GM18520 (cell line): ENCODE data around the gene SMIM1.
"Not testable (repeated sequence)": the region's sequence is repeated elsewhere in the genome, so short reads cannot be mapped to it uniquely, and the experiment has no call there.

Source experiments
- ATAC-seq: cut with Tn5 transposase; IDR thresholded peaks from one replicate; pipeline ENCODE4 v1.9.1; 2021; ENCODE audit not compliant: unreplicated experiment

The SMIM1 gene, protein sequence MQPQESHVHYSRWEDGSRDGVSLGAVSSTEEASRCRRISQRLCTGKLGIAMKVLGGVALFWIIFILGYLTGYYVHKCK

DNA sequence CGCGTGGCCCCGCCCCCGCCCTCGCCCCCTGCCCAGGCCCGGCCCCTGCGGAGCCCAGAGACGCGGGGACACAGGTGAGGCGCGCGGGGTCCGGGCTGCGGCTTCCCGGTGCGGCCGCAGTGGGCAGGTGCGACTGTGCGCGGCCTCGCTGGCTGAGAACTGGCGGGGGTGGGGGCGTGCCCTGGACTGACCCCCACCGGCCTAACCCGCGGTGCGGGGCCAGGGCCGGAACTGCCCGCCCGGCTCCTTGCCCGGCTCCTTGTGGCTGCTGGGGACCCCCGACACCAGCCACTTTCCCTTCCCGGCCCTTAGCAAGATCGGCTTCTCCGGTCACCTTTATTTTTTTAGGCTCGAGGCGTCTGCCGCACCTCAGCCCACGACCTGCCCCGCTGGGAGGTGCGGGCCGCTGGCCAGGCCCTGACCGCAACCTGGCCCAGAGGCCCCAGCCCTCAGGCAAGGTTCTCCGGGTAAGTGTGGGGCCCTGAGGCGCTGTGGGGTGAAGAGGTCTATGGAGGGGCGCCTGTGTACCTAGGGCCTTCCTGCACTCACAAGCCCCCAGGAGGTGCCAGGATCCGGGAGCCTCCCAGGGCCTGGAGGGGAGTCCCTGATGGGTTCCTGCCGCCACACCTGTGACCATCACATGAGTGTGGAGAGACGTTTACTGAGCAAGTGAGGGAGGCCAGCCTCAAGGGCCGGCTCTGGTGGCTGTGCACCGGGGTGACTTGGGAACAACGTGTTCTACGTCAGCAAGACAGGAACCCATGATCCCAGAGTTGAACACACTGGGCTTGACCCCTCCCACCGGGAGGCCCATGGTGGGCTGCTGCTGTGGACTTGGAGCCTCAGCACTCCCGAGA lies at the start of gene SMIM1:
Gene SMIM1 (plus strand): TSS at position 35 of the 857 bp plus-strand sequence. CDS start 2,625 bp downstream, outside the sequence.
- no peak for ATAC-seq

DNA sequence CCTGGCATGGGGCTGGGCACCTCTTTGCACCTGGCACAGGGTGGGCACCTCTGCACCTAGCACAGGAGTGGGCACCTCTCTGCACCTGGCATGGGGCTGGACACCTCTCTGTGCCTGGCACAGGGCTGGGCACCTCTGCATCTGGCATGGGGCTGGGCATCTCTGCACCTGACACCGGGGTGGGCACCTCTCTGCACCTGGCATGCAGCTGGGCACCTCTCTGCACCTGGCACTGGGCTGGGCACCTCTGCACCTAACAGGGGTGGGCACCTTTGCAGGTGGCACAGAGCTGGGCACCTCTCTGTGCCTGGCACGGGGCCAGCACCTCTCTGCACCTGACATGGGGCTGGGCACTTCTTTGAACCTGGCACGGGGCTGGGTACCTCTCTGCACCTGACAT lies 49.7 kb upstream of the SMIM1 start:
- ATAC-seq, result no peak

DNA sequence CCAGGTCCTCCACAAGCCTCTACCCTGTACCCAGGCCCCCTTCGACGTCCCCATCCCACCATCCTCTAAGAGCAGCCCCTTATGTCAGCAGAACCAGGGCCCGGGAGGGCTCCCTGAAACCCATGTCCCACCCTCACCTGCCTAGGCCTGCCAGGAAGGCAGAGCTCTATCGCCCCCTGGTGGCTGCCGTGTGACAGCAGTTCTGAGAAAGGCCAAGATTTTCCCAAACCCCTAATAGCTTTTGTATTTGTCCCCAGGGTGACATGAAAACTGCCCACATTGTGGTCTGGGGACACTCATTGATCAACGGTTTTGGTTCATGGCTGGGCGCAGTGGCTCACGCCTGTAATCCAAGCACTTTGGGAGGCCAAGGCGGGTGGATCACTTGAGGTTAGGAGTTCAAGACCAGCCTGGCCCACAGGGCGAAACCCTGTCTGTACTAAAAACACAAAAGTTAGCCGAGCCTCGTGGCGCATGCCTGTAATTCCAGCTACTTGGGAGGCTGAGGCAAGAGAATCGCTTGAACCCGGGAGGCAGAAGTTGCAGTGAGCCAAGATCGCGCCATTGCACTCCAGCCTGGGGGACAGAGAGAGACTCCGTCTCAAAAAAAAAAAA lies 48.0 kb upstream of the SMIM1 start:
- ATAC-seq, result not testable (repeated sequence)

DNA sequence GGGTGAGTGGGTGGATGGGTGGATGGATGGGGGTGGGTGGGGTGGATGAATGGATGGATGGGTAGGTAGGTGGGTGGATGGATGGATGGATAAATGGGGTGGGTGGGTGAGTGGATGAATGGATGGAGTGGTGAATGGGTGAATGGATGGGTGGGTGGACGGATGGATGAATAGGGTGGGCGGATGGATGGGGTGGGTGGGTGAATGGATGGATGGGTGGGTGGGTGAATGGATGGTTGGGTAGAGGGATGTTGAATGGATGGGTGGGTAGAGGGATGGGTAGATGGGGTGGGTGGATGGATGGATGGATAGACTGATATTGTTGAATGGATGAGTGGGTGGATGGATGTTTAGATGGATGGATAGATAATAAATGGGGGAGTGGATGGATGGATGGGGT lies 47.2 kb upstream of the SMIM1 start:
- ATAC-seq, result no peak

DNA sequence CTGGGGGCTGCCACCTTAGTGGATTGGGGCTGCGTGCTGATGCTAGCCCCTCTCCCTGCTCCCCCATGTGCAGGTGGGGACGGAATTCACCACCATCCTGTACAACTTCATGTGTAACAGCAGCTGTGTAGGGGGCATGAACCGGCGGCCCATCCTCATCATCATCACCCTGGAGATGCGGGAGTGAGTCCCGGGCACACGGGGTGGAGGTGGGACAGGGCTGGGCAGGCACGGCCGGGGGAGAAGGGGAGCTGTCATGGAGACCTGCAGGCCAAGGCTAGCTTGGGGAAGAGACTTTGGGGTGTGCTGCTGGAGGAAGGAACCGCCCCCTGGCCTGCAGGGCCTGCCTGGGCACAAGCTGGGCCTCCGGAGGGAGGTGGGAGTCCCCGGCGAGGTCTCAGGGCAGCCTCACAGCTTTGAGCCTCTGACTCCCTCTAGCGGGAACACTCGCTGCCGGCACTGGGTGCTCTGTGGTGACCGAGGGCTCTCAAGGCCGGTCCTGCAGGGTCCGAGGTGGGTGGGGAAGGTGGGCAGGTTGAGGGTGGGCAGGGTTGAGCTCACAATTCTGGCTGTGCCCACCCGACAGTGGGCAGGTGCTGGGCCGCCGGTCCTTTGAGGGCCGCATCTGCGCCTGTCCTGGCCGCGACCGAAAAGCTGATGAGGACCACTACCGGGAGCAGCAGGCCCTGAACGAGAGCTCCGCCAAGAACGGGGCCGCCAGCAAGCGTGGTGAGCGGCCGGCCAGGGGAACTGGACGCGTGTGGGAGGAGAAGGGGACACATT lies 45.3 kb upstream of the SMIM1 start:
- ATAC-seq, result no peak

DNA sequence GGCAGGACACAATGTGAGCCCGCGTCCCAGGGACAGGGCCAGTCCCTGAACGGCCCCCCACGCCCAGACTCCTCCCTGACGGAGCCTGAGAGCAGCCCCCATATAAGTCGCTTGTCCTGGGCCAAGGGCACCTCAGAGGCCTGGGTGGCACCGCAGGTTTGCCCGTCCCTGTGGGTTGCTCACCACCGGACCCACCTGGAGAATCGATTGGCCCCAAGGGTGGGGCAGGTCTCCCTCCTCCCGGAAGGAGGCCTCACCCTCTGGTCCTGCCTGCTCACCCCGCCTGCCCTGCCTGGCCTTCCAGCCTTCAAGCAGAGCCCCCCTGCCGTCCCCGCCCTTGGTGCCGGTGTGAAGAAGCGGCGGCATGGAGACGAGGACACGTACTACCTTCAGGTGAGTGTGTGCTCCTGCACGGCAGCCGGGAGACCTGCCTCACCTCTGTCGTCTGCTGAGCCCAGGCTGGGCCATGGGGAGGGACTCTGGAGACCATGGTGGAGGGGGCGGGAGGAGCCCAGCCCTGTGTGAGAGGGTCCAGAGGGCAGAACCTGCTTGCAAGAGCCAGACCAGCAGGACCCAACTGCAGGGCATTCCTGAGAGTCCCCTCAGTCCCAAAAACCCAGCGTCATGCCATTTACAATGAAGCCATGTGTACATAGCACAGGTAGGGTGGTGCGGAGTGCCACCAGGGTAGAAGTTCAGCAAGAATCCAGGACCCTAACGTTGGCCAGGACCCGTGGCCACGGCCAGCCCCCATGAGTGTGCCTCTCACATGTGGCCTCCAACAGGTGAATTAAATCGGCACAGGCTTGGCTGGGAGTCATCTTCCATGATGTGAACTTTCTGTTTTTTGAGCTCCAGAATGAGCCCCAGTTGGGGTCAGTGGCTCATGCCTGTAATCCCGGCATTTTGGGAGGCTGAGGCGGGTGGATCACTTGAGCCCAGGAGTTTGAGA lies 44.4 kb upstream of the SMIM1 start:
- no peak for ATAC-seq

DNA sequence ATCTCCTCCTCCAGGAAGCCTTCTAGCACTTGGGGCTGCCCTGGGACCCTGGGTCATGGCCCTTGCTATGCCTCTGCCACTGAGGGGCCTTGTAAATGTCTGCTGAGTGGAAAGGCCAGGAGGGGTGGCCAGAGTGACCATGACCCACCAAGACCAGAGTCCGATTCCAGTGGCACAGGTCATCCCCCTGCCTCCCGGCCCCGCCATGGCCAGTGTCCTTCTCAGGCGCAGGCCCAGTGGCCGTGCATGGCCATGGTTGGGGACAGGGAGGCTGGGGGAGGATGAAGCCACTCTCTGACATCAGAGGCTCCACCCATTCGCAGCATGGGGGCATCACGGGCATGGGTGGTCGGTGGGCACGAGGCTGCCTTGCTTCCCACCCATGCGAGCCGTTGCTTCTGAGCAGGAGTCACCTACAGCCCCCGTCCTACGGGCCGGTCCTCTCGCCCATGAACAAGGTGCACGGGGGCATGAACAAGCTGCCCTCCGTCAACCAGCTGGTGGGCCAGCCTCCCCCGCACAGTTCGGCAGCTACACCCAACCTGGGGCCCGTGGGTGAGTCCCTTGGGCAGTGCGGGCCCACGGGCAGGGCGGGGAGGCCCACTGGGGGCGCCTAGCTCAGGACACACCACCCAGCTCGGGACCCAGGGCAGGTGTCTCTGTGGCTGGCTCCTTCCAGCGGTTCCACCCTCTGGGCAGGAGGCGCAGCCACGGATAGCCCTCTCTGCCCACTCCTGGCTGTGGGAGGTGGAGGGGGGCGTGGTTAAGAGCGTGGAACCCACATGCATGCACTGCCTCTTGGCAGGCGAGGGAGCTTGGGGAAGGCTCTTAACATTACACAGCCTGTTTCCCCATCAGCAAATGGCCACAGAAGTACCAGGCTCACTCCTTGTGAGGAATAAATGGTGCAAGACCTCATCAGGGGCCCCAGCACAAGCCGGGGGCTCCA lies 42.7 kb upstream of the SMIM1 start:
- no peak for ATAC-seq

DNA sequence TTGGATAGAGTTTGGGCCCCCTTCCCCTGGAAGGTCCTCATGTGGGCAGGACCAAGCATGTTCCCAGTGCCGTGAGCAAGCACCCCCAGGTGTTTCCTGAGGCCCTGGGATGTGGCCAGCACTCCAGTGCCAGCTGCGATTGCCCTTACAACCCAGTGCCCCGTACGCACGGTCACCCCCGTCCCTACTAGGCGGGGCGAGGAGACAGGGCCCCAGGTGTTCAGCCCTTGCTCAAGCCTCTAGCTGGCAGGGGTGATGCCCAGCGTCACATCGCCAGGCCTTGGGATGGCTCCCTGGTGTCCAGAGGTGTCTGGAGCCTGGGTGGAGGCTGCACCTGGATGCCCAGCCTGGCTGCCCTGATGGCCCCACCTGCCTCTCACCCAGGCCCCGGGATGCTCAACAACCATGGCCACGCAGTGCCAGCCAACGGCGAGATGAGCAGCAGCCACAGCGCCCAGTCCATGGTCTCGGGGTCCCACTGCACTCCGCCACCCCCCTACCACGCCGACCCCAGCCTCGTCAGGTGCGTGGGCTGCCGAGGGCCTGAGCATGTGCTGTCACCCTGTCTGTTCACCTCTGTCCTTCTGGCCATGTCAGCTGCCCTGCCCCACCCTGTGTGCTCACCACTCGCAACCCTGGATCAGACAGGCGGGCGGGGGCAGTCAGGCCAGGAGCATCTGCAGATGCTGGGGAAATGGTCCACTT lies 41.9 kb upstream of the SMIM1 start:
- no peak for ATAC-seq

DNA sequence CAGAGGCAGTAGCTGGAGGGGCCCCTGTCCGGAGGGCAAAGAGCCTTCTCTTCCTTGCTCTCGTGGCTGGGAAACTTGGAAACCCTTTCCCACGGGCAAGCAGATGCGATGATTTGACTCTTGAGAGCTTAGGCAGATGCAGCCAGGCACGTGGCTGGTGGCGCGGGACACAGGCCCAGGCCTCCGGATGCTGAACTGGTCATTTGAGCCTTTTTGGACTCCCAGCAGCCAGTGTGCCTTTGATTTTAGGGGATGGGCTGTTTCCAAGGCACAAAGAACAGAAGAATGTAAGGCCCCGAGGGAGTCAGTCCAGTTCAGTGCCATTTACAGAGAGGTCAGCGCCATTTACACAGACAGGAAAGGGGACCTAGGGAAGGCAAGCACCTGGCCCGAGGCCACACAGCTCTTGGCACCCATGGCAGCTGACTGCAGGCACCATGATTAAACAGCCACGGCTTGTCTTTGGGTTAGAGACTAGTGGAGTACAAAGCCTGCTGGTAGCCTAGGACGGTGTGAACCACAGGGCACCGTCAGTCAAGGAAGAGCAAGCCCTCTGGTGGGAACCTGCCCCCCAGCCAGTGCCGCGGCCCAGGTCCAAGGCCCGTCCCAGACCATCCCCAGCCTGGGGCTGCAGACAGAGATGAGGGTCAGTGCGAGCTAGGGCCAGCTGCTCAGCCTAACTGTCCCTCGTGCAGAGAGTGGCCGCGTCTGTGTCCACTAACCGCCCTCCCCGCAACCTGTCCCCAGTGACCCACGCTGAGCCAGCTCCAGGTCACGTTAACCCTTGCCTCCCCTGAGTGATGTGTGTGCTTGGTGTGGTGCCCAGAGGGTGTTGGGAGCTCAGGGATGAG lies 40.7 kb upstream of the SMIM1 start:
- ATAC-seq, result no peak

DNA sequence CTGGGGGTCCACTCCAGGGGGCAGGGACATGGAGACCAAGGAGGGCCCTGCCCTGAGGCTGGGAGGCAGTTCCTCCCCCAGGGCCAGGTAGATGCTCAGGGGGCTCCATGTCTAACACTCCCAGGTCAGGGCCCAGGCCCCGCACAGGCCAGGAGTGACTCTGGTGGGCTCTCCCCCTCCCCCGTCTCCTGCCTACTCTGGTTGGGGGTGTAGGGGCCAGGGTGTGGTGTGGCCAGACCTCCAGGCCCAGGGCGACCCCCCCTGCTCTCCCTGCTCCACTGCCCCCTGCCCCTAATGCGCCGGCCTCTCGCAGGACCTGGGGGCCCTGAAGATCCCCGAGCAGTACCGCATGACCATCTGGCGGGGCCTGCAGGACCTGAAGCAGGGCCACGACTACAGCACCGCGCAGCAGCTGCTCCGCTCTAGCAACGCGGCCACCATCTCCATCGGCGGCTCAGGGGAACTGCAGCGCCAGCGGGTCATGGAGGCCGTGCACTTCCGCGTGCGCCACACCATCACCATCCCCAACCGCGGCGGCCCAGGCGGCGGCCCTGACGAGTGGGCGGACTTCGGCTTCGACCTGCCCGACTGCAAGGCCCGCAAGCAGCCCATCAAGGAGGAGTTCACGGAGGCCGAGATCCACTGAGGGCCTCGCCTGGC lies 40.0 kb upstream of the SMIM1 start:
- no peak for ATAC-seq

DNA sequence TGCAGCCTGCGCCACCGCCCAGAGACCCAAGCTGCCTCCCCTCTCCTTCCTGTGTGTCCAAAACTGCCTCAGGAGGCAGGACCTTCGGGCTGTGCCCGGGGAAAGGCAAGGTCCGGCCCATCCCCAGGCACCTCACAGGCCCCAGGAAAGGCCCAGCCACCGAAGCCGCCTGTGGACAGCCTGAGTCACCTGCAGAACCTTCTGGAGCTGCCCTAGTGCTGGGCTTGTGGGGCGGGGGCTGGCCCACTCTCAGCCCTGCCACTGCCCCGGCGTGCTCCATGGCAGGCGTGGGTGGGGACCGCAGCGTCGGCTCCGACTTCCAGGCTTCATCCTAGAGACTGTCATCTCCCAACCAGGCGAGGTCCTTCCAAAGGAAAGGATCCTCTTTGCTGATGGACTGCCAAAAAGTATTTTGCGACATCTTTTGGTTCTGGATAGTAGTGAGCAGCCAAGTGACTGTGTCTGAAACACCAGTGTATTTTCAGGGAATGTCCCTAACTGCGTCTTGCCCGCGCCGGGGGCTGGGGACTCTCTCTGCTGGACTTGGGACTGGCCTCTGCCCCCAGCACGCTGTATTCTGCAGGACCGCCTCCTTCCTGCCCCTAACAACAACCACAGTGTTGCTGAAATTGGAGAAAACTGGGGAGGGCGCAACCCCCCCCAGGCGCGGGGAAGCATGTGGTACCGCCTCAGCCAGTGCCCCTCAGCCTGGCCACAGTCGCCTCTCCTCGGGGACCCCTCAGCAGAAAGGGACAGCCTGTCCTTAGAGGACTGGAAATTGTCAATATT lies 39.3 kb upstream of the SMIM1 start:
- ATAC-seq, result no peak

DNA sequence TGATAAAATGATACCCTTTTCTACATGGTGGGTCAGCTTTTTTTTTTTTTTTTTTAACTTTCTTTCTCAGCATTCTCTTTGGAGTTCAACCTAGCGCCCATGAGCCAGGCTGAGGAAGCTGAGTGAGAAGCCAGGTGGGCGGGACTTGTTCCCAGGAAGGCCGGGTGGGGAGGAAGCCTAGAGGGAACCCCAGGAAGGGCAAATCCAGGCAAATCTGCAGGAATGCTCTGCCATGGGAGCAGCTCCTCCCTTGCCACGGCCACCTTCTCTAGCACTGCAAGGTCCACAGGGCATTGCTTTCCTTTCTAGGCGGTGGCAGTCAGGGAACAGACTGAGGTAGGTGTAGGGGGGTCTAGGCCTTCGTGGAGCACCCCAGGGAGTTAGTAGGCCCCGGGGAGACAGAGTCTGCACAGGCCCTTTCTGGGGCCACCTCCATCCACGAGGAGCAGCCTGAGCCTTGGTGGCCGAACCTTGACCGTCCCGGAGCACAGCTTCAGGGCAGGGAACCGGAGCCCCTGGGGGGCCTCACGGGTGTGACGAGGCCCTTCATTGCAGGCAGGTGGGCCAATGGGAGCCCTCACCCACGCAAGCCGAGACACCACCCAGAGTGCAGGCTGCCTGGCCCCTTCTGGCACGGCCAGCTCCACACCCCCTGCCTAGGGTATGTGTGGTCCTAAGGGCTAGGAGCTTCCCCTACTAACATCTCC lies 38.5 kb upstream of the SMIM1 start:
- ATAC-seq, result no peak

DNA sequence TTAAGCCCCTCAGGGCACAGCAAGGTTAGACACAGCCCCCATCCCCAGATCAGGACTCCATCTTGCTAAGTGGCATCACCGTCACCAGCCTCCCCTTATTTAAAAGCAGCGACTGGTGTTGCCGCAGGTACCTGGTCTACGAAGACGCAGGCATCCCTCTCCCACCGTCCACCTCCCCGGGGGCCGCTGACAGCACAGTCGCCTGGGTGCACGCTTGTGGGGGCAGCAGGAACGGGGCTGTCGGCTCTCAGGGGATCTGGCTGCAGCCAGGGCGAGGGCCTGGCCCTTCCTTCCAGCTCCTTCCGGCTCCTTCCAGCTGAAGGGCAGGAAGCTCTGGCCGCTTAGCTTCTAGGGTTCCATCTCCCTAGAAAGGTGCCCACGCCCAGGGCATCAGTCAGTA lies 37.9 kb upstream of the SMIM1 start:
- ATAC-seq, result no peak

DNA sequence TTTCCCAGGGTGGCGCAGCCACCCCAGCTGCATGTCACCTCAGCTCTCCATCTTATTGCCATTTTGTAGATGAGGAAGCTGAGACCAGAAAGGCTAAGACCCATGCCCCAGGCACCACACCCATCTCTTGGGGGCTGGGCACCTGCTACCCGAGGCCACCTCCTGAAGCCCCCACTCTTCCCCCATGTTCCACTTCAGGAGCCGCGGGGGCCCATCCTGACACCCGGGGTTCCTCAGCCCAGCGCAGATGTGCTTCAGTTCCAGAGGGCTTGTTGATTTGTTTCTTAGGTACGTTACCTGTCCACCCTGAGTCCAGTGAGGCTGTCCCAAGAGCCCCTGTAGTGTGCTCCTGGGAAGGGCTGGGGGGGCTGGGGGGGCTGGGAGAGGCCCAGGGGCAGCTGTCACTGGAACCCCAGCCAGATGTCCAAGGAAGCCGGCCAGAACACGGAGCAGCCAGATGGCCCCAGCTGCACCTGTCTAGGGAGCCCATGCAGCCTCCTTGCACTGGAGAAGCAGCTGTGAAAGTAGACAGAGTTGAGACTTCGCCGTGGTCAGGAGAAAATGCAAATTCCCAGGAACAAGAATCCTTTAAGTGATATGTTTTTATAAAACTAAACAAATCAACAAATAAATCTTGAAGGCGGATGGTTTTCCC lies 37.4 kb upstream of the SMIM1 start:
- no peak for ATAC-seq

DNA sequence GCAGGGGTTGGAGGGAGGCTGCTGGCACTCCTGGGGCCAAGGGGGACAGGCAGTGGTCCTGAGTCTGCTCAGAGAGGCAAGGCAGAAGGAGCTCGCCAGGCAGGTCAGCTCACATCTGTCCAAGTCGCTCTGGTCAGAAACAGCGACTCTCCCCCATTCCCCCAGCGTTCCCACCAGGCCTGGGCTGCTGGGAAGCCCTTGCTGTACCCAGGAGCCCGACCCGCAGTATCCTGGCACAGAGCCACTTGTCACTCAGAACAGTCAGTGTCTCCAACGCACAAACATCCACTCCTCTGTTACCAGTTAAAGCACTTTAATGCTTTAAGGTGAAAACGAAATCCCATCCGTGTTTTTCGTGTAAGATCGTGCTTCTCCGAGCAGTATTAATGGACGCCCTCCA lies 36.9 kb upstream of the SMIM1 start:
- no peak for ATAC-seq
